PC-9 (cell line): ENCODE measurements around the gene NSUN6. TPM values are rescaled to one million over a fixed set of nuclear protein-coding genes. Genes with fewer than 3 reads are reported as not detected.

Source experiments
- BruUV-seq: library from RNA; stranded (reverse); fragments of 400-500 nt; replicated peaks from 2 replicates; lab custom pipeline; 2021; lab: Mats Ljungman, UMichigan
- CTCF ChIA-PET: fragments of 300-600 bp; sonication (Branson Sonifier 250); formaldehyde crosslinking; loops from one replicate; lab custom pipeline; 2022; ENCODE audit warnings: antibody characterized with exemption; lab: Charles Lee
- POLR2A ChIA-PET: fragments of 300-600 bp; sonication (Branson Sonifier 250); formaldehyde crosslinking; loops from one replicate; lab custom pipeline; 2022; ENCODE audit warnings: antibody characterized with exemption; ENCODE audit not compliant: unreplicated experiment; lab: Charles Lee
- DNase-seq, 2 experiments: peaks; one replicate each; pipeline versions ENCODE4 v3.0.0 to v3.0.0-alpha.2; 2015 to 2022; ENCODE audit warnings: mixed read lengths in 1 of 2
- H2AFZ ChIP-seq: fragments of 200-600 bp; sonication (generic); 2 replicates; pipeline ENCODE4 v1.8.1; 2017; ENCODE audit warnings: antibody characterized with exemption
- H3F3A ChIP-seq: fragments of 200-600 bp; sonication (generic); 2 replicates; pipeline ENCODE4 v1.8.1; 2017; ENCODE audit warnings: antibody characterized with exemption, mild to moderate bottlenecking, low read depth; ENCODE audit not compliant: insufficient read depth
- H3K27ac ChIP-seq: fragments of 200-600 bp; sonication (generic); 2 replicates; pipeline ENCODE4 v1.6.1; 2016; ENCODE audit warnings: mixed run types
- H3K27me3 ChIP-seq: fragments of 200-600 bp; sonication (generic); 2 replicates; pipeline ENCODE4 v1.6.1; 2016; ENCODE audit warnings: low read depth, mixed run types; ENCODE audit not compliant: insufficient read depth
- H3K36me3 ChIP-seq: fragments of 200-600 bp; sonication (generic); 2 replicates; pipeline ENCODE4 v1.6.1; 2016; ENCODE audit warnings: low read depth, mixed run types
- H3K4me1 ChIP-seq: fragments of 200-600 bp; sonication (generic); replicated peaks from 2 replicates; pipeline ENCODE4 v1.6.1; 2016; ENCODE audit warnings: mixed run types; ENCODE audit not compliant: insufficient read depth
- H3K4me2 ChIP-seq: fragments of 200-600 bp; sonication (generic); 2 replicates; pipeline ENCODE4 v1.6.1; 2017; ENCODE audit warnings: mixed run types
- H3K4me3 ChIP-seq: fragments of 200-600 bp; sonication (generic); 2 replicates; pipeline ENCODE4 v1.6.1; 2016; ENCODE audit warnings: mixed run types
- H3K79me2 ChIP-seq: fragments of 200-600 bp; sonication (generic); 2 replicates; pipeline ENCODE4 v1.6.1; 2017; ENCODE audit warnings: low read depth, mixed run types
- H3K9me2 ChIP-seq: fragments of 200-600 bp; sonication (generic); 2 replicates; pipeline ENCODE4 v1.8.1; 2017; ENCODE audit warnings: mild to moderate bottlenecking; ENCODE audit not compliant: insufficient read depth
- H3K9me3 ChIP-seq: fragments of 200-600 bp; sonication (generic); 2 replicates; pipeline ENCODE4 v1.8.1; 2016; ENCODE audit warnings: low read depth; ENCODE audit not compliant: insufficient read depth
- H4K20me1 ChIP-seq: fragments of 200-600 bp; sonication (generic); 2 replicates; pipeline ENCODE4 v1.8.1; 2017; ENCODE audit not compliant: insufficient read depth
- EZH2 ChIP-seq: fragments of 200-600 bp; sonication (generic); IDR thresholded peaks from 2 replicates; pipeline ENCODE4 v1.8.0; 2017; ENCODE audit warnings: antibody characterized with exemption, low read depth
- intact Hi-C: fragments of 100-400 bp; cut with micrococcal nuclease; formaldehyde crosslinking; loops from one replicate; pipeline ENCODE4 v1.10.0; 2022; ENCODE audit not compliant: unreplicated experiment
- total RNA-seq: library from RNA; stranded (reverse); gene quantifications from 2 replicates; pipeline ENCODE4 v1.2.3, GENCODE V29; 2021
- TF ChIP-seq, protein P1 (sequence below): fragments of 200-600 bp; sonication (generic); conservative IDR thresholded peaks from 2 replicates; pipeline ENCODE4 v1.6.1; 2017; ENCODE audit warnings: mixed run types, antibody characterized with exemption, mild to moderate bottlenecking, moderate library complexity

NSUN6 gene
- total RNA-seq, 1 experiment from 2014 or later, result 11.9 TPM

DNA sequence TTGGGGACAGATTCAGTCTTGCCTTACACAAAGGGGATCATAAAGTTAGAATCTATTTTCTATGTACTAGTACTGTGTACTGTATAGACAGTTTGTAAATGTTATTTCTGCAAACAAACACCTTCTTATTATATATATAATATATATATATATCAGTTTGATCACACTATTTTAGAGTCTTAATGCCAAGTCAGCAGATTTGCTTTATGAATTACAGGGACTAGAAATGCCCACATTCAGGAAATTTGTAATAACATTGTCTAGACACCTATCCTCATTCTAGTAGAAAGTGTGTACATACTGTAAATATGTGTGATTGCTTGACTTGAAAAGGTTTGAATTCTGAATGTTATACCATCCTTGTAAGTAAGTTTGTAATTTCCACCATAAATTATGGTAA, 111.2 kb downstream of the NSUN6 start:
- Histone ChIP-seq H3K79me2 (no peaks in the 10 kb centered on the region), H3K9me3 (no peaks in the 10 kb centered on the region), H4K20me1 (no peaks in the 10 kb centered on the region), H3K4me1 (no peaks in the 10 kb centered on the region), H3K27me3 (no peaks in the 10 kb centered on the region), H3K4me3 (no peak overlapping the region), H3K4me2 (no peak overlapping the region), H3K36me3 (no peaks in the 10 kb centered on the region), H3F3A (no peaks in the 10 kb centered on the region), H3K27ac (no peak overlapping the region), H3K9me2 (no peaks in the 10 kb centered on the region), H2AFZ (no peak overlapping the region)
- ChIA-PET POLR2A (no interaction called here), CTCF (no interaction called here)
- TF ChIP-seq EZH2, result no peak
- TF ChIP-seq, protein P1, sequence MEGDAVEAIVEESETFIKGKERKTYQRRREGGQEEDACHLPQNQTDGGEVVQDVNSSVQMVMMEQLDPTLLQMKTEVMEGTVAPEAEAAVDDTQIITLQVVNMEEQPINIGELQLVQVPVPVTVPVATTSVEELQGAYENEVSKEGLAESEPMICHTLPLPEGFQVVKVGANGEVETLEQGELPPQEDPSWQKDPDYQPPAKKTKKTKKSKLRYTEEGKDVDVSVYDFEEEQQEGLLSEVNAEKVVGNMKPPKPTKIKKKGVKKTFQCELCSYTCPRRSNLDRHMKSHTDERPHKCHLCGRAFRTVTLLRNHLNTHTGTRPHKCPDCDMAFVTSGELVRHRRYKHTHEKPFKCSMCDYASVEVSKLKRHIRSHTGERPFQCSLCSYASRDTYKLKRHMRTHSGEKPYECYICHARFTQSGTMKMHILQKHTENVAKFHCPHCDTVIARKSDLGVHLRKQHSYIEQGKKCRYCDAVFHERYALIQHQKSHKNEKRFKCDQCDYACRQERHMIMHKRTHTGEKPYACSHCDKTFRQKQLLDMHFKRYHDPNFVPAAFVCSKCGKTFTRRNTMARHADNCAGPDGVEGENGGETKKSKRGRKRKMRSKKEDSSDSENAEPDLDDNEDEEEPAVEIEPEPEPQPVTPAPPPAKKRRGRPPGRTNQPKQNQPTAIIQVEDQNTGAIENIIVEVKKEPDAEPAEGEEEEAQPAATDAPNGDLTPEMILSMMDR, result no peak
- no peak for DNase-seq
- intact Hi-C loops, result no loop called here
- BruUV-seq, result no TSS peak

DNA sequence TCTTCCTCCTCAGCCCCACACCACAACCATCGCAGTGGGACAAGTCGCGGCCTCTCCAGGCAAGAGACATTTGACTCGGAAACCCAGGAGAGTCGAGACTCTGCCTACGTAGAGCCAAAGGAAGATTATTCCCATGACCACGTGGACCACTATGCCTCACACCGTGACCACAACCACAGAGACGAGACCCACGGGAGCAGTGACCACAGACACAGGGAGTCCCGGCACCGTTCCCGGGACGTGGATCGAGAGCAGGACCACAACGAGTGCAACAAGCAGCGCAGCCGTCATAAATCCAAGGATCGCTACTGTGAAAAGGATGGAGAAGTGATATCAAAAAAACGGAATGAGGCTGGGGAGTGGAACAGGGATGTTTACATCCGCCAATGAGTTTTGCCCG, 112.1 kb downstream of the NSUN6 start:
- ChIA-PET CTCF (no interaction called here), POLR2A (no interaction called here)
- Histone ChIP-seq H3K36me3 (no peaks in the 10 kb centered on the region), H3K27ac (no peak overlapping the region), H3K4me2 (no peak overlapping the region), H3K4me3 (no peak overlapping the region), H3K27me3 (no peaks in the 10 kb centered on the region), H3K79me2 (no peaks in the 10 kb centered on the region), H3K9me2 (no peaks in the 10 kb centered on the region), H3K9me3 (no peaks in the 10 kb centered on the region), H3K4me1 (no peaks in the 10 kb centered on the region), H4K20me1 (no peaks in the 10 kb centered on the region), H3F3A (no peaks in the 10 kb centered on the region), H2AFZ (no peak overlapping the region)
- no peak for TF ChIP-seq EZH2
- TF ChIP-seq, protein P1, result no peak
- intact Hi-C loops, result no loop called here
- DNase-seq, result no peak
- no TSS peak for BruUV-seq

DNA sequence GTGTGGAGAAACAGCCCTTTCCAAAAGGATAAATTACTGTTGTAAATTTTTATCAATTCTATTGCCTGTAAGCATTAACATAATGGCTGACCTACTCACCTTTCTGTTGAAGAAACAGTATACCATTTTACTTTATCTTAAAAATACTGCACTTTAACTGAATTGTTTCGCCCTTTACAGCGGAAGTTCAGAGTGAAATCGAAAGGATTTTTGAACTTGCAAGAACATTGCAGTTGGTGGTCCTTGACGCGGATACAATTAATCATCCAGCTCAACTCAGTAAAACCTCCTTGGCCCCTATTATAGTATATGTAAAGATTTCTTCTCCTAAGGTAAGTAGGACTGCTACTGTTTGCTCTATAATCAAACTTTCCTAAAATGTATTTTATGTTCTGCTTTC, 117.5 kb downstream of the NSUN6 start:
- H3K79me2 ChIP-seq, result no peaks in the 10 kb centered on the region
- no peaks in the 10 kb centered on the region for H3K9me3 ChIP-seq
- no peaks in the 10 kb centered on the region for H3K36me3 ChIP-seq
- no peak overlapping the region for H3K4me2 ChIP-seq
- no peak overlapping the region for H3K4me3 ChIP-seq
- no peaks in the 10 kb centered on the region for H3K9me2 ChIP-seq
- H3K27ac ChIP-seq, result no peak overlapping the region
- TF ChIP-seq EZH2, result no peak
- TF ChIP-seq, protein P1, result no peak
- ChIA-PET POLR2A (no interaction called here), CTCF (no interaction called here)
- DNase-seq, result no peak
- no peaks in the 10 kb centered on the region for H3F3A ChIP-seq
- BruUV-seq, result no TSS peak
- no peaks in the 10 kb centered on the region for H4K20me1 ChIP-seq
- H3K4me1 ChIP-seq, result no peaks in the 10 kb centered on the region
- H2AFZ ChIP-seq, result no peak overlapping the region
- intact Hi-C loops, result no loop called here
- no peaks in the 10 kb centered on the region for H3K27me3 ChIP-seq
